Measurements from ENCODE around the gene CDYL.

DNA sequence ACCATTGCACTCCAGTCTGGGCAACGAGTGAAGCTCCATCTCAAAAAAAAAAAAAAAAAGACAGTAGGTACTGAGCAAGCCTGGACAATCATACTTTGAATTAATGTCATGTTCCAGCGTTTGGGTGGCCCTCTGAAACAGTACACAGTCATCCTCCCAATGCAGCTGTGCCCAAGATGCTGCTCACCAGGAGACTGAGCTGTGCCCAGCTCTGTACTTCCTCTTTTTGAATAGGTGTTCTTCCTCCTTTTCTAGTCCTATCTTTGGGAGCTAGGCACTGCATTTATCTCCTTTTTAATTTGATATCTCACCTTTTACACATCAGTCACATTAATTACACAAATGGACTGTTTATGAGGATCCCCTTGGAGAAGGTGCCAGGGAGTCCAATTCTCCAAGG is 126.2 kb downstream of the CDYL start:
- TF ChIP-seq, protein P1, sequence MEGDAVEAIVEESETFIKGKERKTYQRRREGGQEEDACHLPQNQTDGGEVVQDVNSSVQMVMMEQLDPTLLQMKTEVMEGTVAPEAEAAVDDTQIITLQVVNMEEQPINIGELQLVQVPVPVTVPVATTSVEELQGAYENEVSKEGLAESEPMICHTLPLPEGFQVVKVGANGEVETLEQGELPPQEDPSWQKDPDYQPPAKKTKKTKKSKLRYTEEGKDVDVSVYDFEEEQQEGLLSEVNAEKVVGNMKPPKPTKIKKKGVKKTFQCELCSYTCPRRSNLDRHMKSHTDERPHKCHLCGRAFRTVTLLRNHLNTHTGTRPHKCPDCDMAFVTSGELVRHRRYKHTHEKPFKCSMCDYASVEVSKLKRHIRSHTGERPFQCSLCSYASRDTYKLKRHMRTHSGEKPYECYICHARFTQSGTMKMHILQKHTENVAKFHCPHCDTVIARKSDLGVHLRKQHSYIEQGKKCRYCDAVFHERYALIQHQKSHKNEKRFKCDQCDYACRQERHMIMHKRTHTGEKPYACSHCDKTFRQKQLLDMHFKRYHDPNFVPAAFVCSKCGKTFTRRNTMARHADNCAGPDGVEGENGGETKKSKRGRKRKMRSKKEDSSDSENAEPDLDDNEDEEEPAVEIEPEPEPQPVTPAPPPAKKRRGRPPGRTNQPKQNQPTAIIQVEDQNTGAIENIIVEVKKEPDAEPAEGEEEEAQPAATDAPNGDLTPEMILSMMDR (IDR thresholded peaks at IDR 0.05 in 4 of 5, conservative IDR thresholded peaks at IDR 0.05 in 1 of 5): no peak
- no peak for TF ChIP-seq POLR2A (IDR thresholded peaks at IDR 0.05)

Data from gastrocnemius medialis (tissue), 4 donors.